GM21786 (cell line): ENCODE results near the gene PKLR.
A peak's percentile ranks its signal among the peaks of the same experiment; 100 is the strongest.

Experiments
- ATAC-seq: cut with Tn5 transposase; IDR thresholded peaks from one replicate; pipeline ENCODE4 v1.9.1; 2021; ENCODE audit not compliant: unreplicated experiment

The PKLR gene

DNA sequence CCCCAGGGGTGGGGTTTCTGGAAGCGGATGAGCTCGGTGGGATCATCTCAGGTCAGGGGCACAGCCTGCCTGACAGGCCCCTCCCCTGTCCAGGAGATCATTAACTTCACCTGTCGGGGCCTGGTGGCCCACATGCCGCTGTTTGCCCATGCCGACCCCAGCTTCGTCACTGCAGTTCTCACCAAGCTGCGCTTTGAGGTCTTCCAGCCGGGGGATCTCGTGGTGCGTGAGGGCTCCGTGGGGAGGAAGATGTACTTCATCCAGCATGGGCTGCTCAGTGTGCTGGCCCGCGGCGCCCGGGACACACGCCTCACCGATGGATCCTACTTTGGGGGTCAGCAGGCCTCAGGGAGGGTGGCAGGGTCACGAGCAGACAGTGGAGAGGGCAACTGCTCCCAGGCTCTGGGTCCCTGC lies 15.6 kb downstream of the PKLR start:
- ATAC-seq = no peak

DNA sequence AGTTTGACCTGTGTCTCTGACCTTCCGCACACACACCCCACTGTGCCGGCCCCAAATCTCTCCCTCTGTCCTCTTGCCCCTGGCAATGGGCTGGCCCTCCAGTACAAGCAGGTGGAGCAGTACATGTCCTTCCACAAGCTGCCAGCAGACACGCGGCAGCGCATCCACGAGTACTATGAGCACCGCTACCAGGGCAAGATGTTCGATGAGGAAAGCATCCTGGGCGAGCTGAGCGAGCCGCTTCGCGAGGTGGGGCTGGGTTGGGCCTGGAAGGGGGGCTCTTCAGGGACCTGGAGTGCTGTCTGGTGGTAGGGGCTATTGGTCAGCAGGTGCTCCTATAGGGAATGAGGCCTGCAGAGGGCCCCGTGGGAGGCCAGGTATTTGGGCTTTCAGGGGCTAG lies 16.2 kb downstream of the PKLR start:
- no peak for ATAC-seq

DNA sequence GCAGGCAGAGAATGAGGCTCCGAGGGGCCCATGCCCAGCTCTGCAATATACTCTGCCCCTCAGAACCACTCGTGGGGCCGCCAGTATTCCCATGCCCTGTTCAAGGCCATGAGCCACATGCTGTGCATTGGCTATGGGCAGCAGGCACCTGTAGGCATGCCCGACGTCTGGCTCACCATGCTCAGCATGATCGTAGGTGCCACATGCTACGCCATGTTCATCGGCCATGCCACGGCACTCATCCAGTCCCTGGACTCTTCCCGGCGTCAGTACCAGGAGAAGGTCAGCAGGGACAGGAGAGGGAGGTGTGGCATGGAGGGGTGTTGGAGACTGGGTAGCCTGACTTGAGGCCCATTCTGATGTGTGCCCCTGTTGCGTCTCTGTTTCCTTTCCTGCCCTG lies 16.8 kb downstream of the PKLR start:
- ATAC-seq = no peak

DNA sequence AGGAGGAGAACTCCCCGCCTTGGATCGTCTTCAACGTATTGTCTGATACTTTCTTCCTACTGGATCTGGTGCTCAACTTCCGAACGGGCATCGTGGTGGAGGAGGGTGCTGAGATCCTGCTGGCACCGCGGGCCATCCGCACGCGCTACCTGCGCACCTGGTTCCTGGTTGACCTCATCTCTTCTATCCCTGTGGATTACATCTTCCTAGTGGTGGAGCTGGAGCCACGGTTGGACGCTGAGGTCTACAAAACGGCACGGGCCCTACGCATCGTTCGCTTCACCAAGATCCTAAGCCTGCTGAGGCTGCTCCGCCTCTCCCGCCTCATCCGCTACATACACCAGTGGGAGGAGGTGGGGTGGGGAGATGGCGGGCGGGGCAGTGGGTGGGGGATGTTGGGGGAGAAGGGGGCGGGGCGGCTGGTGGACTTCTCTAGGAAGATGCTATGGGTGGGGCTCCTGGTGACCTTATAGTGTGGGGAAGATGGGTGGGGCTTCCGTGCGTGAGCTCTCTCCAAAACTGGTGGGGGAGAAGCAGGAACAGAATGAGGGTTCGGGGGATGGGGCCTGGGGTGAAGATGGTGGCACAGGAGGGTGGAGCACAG lies 18.6 kb downstream of the PKLR start:
- no peak for ATAC-seq

DNA sequence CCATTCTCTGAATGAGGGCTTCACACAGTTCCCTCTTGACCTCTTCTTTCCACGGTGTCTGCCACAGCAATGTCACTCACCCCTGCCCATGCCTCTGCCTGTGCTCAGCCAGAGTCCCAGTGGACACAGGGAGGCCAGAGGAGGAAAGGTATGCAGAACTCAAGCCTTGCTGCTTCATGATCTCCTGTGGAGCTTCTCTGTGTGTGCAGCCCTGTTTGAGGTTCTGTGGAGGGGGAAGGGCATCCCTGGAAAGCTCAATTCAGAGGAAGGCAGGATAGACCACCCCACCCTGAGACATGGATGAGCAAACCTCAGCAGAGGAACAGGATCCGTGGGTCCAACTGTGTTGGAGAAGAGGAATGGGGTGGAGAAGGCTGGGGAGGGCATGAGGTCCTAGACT lies 22.0 kb downstream of the PKLR start:
- ATAC-seq = no peak

DNA sequence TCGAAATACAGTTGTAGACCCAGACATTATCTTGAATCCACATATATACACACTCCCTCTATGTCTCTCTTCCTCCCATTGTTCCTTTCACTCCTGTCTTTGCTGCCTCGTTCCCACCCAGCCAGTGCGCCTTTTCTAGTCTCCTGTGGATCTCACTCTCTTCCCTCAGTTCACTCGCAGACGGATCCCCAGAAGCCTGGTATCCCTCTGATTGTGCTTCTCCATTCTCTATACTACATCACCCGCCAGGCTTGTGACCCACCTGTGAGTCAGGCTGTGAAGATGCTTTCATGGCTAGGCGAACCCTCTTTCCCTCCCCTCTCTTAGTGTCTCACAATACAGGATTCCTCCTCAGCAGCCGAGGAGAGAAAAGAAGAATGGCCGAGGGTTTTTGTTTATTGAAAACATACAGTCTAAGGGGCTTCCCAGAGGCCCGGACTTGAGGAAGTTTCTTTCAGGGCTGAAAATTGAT lies 22.5 kb downstream of the PKLR start:
- ATAC-seq = no peak

DNA sequence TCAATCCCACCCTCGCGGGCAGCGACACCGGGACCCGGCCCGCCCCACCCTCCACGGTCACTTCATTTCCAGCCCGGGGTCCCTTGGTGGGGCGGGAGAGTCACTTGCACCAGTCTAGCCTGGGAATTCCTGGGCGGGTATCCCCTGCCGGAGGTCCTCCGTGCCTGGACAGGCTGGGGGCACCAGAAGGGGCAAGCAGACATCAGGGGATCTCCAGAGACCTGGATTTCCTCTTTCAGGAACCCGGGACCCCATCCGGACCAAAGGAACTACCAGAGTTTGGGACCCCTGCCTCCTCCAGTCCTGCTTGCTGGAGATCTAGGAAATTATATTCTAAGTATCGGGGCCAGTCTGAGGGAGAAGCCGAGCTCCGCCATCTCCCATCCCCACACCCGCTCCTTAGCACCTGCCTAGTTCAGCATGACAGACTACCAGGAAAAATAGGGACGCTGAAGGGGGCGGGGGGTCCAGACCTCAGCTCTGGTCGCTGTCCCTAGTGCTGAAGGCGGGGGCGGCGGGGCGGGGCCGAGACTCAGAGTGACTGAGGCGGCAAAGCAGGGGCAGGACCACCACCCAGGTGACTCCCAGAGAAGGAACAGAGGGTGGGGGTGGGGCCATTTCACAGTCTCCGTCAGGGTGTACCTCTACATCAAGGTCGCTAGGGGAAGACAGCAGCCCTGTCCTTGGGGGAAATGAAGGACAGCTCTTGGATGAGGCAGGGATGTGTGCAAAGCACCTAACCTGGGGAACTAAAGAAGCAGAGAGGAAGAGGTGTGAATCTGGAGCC lies 23.1 kb downstream of the PKLR start:
- ATAC-seq = no peak

DNA sequence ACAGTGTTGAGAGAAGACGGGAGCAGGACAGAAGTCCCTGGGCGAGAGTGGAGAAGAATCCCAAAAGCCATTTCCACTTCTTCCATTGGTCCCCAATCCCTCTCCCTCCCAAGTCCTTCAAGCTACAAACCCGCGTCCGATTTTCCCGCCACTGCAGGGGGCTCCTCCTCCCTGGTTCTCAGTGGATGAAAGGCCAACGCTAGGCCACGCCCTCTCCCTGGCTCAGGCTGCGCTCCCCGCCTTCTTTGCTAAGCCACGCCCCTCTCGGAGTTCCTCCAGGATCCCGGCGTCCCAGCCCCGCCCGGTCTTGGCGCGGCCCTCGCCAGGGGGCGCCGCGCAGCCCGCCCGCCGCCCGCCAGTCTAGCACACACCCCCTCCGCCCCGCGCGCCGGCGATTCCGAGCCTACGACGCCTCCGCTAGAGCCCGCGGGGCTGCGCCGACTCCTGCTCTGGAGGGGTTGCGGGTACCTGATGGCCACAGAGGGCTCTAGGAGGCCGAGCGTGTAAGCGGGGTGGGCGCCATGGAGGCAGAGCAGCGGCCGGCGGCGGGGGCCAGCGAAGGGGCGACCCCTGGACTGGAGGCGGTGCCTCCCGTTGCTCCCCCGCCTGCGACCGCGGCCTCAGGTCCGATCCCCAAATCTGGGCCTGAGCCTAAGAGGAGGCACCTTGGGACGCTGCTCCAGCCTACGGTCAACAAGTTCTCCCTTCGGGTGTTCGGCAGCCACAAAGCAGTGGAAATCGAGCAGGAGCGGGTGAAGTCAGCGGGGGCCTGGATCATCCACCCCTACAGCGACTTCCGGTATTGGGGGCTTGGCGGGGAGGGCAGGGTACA lies 24.0 kb downstream of the PKLR start, which contains the start of gene HCN3:
HCN3 (plus strand) TSS at position 394 of the 832 bp plus-strand sequence; CDS start at position 522, 128 bp downstream.
- peak; percentile 60 for ATAC-seq

DNA sequence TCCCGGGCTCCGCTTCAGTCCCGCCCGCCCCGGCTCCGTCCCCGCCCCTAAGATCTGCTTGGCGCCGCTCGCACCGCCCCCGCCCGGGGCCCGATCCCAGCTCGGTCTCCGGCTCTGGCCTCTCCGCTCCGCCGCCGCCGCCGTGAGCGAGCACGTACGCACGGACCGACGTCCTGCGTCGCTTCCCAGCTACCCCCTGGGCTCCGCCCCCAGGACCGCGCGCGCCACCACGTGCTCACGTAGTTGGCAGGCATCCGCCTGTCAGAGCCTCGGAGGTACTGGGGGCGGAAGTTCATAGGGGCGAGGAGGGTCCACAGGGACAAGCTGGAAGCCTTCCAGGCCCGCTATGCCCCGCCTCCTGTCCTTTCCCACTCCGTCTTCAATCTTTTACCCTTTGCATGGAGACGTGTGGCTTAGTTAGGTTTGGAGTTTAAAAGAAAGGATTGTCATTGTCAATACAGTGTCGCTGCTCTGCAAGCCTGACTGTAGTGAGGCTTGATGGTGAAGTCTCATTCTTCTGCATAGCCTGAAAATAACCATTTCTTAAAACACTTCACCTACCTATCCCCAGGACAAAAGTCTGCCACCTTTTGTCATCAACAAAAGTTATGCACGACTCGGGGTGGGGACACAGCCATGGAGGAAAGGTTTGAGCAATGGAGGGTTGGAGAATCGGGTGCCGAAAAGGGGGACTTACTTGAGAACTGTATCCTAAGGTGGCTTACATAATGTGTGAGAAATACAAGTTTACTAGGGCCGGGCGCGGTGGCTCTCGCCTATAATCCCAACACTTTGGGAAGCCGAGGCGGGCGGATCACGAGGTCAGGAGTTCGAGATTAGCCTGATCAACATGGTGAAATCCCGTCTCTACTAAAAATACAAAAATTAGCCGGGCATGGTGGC lies 27.6 kb downstream of the PKLR start, which contains the start of gene CLK2:
CLK2 (minus strand) TSS at position 162 of the 903 bp plus-strand sequence. CDS start 2,527 bp downstream, outside the sequence.
- ATAC-seq = peak; percentile 71

DNA sequence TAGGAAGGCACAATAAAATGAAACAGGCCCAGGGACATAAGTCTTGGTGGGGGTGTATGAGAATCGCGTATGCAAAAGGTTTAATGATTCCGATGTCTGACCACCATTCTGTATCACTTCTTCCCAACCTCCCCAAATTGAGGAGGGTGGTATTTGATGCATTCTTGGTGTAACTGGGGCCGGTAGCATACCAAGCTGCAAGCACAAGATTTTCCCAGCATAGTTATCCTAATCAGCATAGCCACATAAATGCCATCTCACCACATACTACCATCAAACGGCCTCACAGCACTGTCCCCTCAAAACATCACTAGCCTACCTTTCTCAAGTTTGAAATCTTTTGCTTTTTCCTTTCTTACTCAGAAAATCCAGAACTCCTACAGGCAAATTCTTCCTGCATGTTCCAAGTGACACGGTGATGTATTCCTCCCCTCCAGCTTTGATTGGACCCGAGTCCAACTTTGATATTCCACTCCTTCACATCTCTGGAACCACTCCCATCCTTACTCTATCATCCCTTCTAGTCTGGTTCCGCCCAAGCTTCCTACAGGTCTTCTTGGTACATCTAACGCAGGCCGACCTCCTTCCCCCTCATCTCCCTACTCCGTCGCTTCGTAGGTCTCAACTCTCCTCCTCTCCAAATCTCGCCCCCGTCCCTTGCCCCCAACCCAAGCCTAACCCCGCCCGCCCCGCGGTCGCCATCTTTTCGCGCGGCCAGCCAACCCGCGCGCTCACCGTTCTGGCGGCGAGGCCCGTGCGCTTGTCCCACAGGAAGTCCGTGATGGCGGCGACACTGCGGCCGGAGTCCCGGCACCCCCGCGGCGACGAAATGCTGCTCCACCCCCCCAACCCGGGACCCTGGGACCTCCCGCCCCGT lies 28.5 kb downstream of the PKLR start:
- peak; percentile 28 for ATAC-seq

DNA sequence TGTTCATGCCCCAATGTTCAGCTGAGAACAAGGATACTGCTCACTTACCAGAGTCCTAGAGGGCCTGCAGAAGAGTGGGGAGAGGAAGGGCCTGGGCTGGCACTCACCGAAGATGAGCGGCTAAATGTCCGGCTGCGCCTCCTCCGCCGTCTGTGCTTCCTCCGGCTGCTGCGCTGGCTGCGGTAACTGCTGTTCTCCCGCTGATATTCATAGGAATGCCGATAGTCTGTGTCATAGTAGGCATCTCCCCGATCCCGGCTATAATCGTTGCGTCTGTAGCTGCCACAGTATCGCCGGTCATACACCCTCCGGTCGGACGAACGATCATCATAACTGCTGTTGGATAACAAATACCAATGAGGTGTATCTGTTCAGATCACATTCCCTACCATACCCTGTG lies 31.9 kb downstream of the PKLR start:
- ATAC-seq = no peak

DNA sequence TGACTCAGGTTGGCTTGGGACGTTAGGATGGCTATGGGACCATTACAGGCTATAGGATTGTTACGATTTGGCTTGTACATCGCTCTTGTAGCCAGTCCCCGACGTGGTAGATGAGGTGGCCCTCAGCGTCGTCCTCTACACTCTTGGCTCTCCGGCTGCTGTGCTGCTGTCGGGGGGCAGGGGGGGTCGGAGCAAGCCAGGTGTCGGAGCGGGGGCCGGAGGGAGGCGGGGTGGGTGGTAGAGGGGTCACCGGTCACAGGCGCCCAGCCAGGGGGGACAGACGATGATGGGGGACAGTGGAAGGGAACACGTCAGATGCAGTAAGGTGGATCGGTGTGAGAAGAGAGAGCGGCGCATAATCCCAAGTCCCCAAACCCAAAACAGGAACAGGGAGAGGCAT lies 32.6 kb downstream of the PKLR start:
- ATAC-seq = no peak

DNA sequence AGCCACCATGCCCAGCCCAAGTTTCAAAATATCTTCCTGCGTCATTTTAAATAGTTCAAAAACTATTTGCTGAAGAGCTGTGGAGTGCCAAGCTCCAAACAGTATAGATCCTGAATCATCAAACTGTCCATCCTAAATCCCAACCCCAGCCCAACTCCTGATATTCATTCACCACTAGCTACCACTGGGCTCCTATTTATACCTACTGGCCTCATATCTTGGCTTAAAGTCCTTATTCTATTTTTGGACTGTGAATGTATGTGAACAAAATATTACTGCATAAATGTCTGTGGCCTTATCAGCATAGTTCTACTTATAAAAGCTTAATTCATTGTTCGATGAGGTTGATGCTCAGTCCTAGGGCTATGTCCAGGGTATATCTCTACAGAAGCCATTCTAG lies 33.9 kb downstream of the PKLR start:
- ATAC-seq = no peak

DNA sequence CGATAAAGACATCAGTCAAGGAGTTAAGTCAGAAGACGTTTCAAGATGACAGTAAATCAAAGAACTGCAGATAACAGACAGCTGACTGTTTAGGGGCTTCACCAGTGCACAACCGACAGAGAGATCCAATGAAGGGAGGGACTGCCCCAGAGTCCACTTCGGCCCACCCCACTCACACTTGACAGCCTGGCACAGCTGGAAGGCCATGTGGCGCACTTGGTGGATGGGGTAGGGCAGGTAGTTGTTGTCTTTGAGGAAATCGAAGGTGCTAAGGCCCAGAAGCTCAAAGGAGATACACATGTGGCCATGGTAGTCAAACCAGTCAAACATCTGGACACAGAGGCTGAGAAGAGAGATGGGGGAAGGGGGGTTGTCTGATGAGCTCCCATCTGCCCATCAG lies 34.7 kb downstream of the PKLR start:
- no peak for ATAC-seq

DNA sequence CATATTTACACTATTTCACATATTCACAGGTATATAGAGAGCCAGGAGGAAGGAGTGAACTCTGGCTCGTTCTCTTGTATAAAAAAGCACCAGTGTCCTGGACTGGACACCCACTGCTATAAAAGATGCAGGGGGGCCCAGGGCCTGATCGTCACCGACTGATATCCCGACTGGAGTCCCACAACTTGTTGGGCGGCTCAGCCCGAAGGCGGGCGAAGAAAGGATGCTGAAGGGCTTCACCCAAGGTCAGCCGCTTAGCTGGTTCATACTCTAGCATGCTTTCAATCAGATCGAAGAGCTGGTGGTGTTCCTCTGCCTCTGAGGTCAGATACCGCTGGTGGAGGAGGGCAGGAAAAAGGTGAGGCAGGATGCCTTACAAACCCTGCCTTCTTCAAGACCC lies 38.2 kb downstream of the PKLR start:
- ATAC-seq = no peak

DNA sequence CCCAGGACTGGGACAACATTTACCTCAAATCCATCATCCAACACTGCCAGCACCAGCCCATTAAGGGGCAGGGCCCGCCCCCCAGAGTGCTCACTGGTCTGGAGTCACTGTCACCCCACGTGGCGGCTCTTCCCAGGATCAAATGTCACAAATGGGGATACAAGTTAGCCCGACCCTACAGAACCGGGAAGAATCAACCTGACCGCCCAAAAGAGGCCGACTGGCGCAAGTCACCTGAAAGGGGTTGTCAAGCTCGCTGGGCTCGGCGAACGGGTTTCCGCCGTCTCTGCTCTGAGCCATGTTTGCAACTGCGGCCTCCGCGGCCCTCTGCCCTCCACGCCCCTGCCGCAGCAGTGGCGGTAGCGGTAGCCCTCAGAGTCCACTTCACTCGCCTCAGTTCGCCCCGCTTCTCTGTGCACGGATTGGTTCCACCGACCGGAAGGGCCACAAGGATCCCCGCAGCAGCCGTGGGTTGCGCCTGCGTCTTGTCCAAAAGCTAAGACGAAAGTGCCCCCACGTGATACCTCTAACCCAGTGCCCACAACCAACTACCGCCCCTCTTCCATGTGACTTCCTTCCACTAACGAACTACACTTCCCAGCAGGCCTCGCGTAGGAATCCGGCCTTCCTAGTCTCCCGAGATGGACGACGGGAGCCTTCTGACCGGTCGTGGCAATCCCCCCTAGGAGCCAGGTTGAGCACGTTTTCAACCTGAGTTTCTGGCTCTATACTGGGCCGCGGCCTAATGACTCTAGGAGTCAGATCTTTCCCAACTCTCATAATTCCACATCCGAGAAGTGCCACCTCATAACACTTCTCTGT lies 39.2 kb downstream of the PKLR start, which contains the start of gene SCAMP3:
SCAMP3 (minus strand) TSS at position 509 of the 822 bp plus-strand sequence; CDS start at position 300, 209 bp downstream.
- peak; percentile 92 for ATAC-seq

DNA sequence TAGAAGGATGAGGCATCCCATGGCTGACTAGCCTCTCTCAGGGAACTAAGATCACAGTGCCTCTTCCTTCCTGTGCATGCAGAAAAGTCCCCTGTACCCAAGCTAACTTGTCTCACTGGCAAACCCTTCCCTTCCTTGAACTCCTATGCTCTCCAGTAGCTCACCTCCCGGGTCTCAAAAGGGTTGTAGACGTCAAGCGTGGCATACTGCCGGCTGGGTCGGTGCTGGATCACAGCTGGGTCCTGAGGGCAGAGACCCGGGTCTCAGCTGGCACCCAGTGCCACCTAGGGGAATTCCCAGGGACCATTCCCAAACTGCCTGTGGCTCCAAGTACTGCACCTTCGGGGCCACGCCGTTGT lies 39.8 kb downstream of the PKLR start:
- ATAC-seq = no peak

DNA sequence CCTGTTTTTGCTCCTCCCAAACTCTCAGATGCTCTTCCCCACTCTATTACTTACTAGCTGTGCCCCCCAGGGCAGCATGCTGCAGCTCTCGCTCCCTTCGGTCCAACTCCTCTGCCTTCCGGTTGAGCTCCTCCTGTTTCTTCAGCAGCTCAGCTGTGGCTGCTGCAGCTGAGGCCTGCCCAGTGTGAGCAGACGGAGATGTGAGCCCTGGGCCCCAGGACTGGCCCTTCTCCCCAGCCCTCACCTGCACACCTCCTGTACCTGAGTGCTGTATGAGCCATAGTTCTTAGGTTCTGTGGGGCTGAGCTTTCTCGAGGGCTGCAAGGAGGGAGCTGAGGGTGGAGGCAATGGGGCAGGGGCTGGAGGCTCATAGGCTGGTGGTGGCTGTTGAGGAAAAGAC lies 41.0 kb downstream of the PKLR start:
- ATAC-seq = no peak
